GM18505 (cell line): ENCODE data around the gene FAM151B.
"Not testable (repeated sequence)": the region's sequence is repeated elsewhere in the genome, so short reads cannot be mapped to it uniquely, and the experiment has no call there.

Experiments
- ATAC-seq: cut with Tn5 transposase; IDR thresholded peaks from one replicate; pipeline ENCODE4 v1.9.1; 2021; ENCODE audit not compliant: unreplicated experiment
- POLR2A ChIP-seq: IDR thresholded peaks from 4 replicates; pipeline ENCODE4 v1.6.1; 2011; ENCODE audit warnings: borderline replicate concordance; ENCODE audit not compliant: insufficient read depth, insufficient read length; ENCODE audit errors: extremely low read depth

The FAM151B gene, protein sequence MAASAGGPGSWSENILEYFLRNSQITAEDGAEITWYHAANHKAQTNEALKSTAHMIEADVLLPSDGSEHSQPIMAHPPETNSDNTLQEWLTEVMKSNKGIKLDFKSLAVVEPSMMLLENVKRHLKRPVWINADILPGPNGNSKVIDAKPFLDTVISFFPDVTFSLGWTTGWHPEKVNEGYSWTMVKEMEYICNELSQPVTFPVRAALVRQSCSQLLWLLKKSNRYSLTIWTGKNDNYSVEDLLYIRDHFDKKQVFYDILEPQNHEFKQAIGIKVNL

DNA sequence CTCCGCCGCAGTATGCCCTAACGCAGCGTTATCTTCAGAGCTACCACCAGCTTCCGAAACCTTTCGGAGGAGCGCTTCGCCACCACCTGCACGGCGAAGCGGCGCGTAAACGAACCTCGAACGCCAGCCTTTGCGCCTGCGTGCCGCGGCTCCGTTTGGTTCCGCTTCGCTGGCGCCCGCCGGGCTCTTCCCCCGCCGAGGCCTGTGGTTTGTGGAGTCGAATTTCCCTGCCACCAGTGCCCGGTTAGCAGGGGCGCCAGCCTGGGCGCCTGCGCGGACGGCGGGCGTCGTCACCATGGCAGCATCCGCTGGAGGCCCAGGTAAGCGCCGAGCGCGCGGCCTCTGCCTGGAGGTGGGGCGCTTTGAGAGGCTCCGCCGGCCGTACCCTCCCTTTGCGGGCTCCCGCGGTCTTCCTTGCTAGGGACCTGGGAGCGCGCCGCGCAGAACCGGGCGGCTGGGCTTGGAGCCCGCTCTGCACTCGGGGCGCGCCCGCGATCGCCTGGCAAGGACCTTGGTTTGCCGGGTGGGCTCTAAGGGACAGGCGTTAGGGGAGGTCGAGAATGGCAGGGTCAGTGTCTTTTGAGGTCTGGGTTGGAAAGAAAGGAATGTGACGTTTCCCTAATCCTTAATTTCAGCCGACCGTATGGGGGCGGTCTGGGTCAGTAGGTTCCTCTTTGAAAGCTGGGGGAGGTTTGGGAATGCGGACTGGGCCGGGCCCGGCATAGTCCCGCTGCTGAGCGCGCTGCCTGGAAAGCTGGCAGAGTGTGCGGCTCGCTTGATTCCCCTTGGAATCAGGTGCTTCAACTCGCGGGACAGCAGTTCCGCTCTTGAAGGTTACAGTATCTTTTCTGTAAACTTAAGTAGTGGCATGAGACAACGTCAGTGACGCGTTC, at the start of gene FAM151B:
FAM151B (plus strand) TSS at position 272 of the 893 bp plus-strand sequence; CDS start at position 296, 24 bp downstream.
- no peak for TF ChIP-seq POLR2A
- ATAC-seq, result peak; percentile 90

DNA sequence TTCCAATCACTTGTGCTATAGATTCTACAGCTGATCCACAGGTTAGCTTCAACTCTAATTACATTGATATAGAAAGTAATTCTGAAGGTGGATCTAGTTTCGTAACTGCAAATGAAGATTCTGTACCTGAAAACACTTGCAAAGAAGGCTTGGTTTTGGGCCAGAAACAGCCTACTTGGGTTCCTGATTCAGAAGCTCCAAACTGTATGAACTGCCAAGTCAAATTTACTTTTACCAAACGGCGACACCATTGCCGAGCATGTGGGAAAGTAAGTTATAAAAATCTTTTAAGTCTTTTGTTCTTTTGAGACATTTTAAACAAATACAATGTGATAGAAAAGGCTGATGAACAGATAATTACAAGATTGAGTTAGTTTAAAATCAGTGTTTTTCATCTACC, 49.2 kb upstream of the FAM151B start:
- no peak for TF ChIP-seq POLR2A
- ATAC-seq, result no peak

- TF ChIP-seq POLR2A, result no peak
- ATAC-seq, result no peak
Observed at GRCh38 chr5:80439213-80439612, 48.7 kb upstream of the FAM151B start.

- TF ChIP-seq POLR2A, result no peak
- no peak for ATAC-seq
Observed at GRCh38 chr5:80442742-80443141, 45.2 kb upstream of the FAM151B start.

DNA sequence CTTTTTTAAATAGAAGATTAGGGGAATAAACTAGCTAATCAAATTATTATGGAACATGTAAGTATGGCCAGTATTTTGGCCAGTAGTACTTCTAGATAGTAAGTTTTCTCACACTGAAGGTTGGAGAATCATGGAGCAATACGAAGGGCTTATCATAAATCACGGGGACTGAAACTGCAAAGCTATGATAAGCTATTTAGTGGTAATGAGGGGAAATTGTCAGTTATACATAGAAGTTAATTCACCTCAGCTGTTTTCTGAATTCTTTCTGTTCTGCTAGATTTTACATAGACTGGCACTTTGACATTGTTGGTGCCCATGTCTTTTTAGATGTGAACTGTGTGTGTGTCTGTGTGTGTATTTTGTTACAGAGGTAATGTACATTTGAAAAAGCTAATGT, 34.5 kb upstream of the FAM151B start:
- TF ChIP-seq POLR2A, result no peak
- no peak for ATAC-seq

GRCh38 chr5:80463269-80463668, 24.6 kb upstream of the FAM151B start:
- no peak for ATAC-seq
- no peak for TF ChIP-seq POLR2A

DNA sequence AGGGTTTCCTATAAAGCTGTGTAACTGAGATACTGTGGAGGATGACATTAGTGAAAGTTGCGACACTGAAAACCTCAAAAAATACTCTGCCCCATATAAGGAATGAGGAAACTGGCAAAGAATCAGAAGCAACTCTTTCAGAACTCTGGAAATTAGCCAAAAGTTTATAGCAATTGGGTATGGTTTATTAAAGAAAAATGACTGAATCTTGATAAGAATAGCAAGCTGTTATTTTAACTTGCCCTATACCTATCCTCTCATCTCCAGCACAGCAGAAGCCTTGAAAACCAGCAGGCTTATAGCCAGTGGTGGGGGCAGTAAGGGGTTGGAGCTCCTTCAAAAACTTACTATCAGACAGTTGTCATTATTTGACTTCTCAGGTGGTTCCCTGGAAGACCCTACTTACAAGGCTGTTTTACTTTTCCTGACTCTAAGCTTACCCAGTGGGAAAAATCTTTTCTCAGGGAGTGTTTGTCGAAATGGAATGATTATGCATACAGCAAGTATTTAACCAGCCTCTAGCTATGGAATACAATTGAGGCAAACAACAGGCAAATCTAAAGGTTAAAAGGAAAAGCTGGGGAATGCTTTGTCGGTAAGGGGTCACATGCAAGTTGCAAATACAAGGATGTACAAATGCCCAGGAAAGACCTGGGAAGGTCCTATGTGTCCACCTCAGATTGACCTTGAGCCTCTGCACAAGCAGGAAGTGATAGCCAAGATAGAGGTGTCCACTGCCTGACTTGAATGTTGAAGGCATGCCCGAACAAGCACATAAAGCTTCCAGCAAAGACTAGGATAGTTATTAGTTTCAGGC, 21.0 kb upstream of the FAM151B start:
- no peak for ATAC-seq
- TF ChIP-seq POLR2A, result no peak

GRCh38 chr5:80468131-80468530, 19.8 kb upstream of the FAM151B start:
- no peak for TF ChIP-seq POLR2A
- no peak for ATAC-seq

DNA sequence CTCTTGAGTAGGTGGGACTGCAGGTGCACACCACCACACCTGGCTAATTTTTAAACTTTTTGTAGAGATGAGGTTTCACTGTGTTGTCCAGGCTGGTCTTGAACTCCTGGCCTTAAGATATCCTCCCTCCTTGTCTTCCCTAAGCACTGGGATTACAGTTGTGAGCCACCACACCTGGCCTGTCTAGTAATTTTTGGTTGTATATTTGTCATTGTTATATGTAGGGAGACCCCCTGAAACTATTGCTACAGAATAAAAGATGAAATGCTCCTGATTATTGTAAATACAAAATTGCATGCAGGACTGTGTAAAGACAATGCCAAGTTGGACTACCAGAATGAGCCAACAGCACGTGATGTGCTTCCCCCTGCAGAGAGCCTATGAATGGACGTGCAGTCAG, 17.3 kb upstream of the FAM151B start:
- ATAC-seq, result not testable (repeated sequence)

- no peak for ATAC-seq
- no peak for TF ChIP-seq POLR2A
Observed at GRCh38 chr5:80474929-80475328, 13.0 kb upstream of the FAM151B start.

GRCh38 chr5:80479713-80480112, 8.2 kb upstream of the FAM151B start:
- no peak for TF ChIP-seq POLR2A
- no peak for ATAC-seq

DNA sequence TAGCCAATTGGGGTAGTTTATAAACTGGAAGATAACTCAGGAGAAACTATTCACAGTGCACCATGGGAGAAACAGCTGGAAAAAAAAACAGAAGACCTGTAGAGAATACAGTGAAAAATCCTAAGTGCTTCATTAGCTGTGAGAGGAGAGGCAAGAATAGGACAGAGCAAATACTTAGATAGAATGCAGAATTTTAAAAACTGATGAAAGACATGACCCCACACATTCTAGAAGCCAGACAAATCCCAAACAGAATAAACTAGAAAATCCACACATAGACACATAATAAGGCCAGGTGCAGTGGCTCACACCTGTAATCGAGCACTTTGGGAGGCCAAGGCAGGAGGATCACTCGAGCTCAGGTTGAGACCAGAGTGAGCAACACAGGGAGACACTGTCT, 7.5 kb upstream of the FAM151B start:
- no peak for TF ChIP-seq POLR2A
- ATAC-seq, result no peak
